HG02571 (cell line): ENCODE results near the gene XK.
A peak's percentile ranks its signal among the peaks of the same experiment; 100 is the strongest.

Source experiments
- ATAC-seq: cut with Tn5 transposase; IDR thresholded peaks from one replicate; pipeline ENCODE4 v1.9.1; 2021; ENCODE audit warnings: mild to moderate bottlenecking, moderate library complexity; ENCODE audit not compliant: unreplicated experiment

XK gene

GRCh38 chrX:37678574-37678973 lies 7.0 kb upstream of the XK start:
- no peak for ATAC-seq

DNA sequence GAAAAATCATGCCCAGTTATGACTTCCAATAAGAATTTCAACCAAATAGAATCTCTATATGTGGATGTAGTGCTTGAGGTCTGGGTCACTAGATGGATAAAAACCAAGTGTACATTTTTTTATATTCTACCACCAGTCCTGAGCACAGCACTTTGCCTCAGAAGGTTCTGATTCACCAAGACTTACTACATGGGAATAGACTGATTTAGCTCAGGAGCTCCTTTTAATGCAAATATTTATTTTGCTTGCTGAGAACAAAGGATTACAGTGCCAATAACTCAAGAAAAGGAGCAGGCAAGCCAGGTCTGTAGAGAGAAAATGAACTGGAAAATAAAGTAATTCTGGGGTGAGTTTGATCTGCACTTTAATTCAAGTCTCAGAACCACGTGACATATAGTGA lies 6.4 kb upstream of the XK start:
- ATAC-seq = no peak

DNA sequence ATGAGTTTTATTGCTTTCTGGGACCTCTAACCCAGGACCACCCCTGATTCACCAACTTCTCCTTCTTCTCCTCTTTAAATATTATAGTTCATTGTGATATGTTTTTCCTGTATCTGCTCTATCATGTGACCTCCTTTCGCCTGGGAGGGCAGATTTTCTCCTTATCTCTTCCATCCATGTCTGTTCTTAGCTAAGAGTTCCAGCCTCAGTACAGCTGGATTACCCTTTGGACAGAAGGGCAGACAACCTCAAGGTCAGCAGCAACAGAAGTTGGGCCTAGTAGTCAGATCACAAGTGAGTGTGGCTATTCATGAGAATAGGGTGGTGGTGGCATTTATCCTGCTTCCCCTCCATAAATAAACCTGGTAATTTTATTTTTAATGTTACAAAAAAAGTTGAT lies 5.7 kb upstream of the XK start:
- no peak for ATAC-seq

- ATAC-seq = no peak
Observed at GRCh38 chrX:37684426-37684825, 1.2 kb upstream of the XK start.

DNA sequence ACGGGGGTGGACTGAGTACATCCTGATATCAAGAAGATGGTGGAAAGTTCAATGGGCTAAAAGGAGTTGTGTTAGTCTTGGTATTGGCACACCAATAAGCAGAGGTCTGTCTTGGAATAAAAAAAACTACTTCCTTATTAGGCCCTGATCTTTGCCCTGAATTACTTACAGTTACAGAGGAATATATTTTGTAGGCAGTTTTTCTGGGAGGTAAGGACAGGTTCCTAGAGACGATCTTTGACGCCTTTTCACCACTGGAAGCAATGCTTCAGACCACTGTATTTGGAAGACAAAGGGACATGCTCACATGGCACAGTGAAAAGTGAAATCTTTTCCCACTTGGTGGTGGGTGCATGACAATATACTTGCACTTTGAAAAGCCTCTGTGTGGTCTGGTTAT lies 618 bp upstream of the XK start:
- no peak for ATAC-seq

GRCh38 chrX:37686369-37686995 lies 891 bp downstream of the XK start:
- no peak for ATAC-seq

DNA sequence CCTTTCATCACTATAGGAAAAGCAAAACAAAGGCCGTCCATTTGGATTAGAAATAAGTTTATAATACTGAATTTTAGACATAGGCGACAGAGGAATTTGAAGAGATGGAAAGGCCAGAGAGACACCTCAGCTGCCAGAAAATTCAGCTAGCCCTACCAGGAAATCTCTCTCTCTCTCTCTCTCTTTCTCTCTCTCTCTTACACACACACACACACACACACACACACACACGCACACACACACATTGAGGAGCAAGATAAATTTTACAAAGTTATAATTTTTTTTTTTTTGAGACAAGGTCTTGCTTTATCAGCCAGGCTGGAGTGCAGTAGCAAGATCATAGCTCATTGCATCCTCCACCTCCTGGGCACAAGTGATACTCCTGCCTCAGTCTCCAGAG lies 1.4 kb downstream of the XK start:
- ATAC-seq = no peak

GRCh38 chrX:37690119-37690518 lies 4.5 kb downstream of the XK start:
- no peak for ATAC-seq

- ATAC-seq = no peak
Observed at GRCh38 chrX:37692918-37693317, 7.3 kb downstream of the XK start.

DNA sequence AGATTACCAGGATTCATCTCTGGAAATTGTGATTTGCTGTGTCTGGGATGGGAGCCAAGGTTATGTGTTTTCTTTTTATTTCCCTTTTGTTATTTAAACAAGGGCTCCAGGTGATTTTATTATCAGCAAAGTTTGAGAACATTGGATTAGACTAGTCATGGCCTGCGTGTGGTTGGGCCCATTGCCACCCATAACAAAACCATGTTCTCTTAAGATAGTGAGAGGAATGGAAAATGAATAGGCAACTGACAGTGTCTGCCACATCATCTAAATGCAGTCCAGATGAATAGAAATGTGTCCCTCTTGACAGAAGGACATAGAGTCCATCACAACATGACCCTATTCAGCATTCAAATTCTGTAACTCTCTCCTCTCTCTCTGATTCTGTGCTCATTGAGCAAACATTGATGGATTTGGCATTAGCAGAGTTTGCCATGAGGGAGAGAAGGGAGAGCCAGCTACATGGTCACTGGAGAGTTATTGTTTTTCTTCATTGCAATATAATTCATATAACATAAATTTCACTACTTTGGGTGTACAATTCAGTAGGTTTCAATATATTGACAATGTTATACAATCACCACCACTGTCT lies 11.7 kb downstream of the XK start:
- no peak for ATAC-seq

GRCh38 chrX:37701588-37701987 lies 16.0 kb downstream of the XK start:
- ATAC-seq = no peak

- ATAC-seq = no peak
Observed at GRCh38 chrX:37711991-37712390, 26.4 kb downstream of the XK start.

GRCh38 chrX:37712458-37712857 lies 26.9 kb downstream of the XK start:
- ATAC-seq = no peak

GRCh38 chrX:37714479-37714878 lies 28.9 kb downstream of the XK start:
- ATAC-seq = no peak

GRCh38 chrX:37716602-37717001 lies 31.0 kb downstream of the XK start:
- ATAC-seq = no peak

DNA sequence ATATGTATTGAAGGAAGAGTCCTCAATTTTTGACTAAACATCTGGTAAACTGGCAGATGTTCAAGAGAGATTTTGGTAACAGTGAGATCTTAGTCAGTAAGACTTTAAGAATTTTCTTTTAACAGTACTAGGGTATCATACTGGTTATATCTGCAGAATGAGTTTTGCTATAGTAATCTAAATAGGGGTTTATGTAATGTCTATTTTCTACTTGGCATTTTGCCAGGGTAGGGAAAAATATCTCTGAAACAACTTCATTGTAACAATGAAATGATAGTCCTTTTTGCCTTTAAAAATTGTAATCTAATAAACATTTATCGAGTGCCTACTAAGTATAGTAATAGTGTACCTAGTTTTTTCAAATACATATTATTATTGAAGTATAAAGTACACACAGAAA lies 32.1 kb downstream of the XK start:
- no peak for ATAC-seq

DNA sequence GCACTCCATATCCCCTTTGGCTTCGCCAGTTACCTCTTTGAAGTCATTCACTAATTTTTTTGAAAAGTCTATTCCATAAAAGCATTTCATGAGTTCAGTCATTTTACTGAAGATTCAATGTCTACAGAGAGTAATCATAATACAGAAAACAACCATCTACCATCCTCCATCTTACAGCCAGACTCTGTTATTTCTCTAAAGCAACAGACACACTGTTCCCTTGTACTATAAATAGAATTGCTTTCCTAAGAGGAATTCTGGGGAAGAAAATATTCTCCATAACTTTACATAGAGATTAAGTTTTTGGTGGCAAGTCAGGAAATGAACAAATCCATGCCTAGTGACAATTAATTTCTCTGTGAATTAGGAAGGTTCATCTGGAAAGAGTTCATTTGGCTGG lies 37.0 kb downstream of the XK start:
- no peak for ATAC-seq

GRCh38 chrX:37726346-37726745 lies 40.8 kb downstream of the XK start:
- ATAC-seq = no peak

DNA sequence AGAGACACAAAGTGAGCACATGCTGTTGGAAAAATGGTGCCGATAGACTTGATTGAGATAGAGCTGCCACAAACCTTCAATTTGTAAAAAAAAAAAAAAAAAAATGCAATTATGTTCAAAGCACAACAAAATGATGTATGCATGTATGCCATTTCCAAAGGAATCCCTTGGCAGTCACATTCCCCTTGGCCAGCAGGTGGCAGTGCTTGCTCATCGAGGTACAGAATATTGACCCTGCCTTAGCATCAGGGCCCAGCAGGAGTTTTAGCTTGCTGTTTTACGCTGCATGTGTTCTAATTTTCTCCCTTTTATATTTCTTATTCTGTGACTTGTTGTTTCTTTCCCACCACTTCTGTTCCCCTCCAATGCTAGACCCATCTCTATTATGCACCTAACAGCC lies 59.8 kb downstream of the XK start:
- ATAC-seq = peak; percentile 45

GRCh38 chrX:37745835-37746217 lies 60.2 kb downstream of the XK start:
- peak; percentile 37 for ATAC-seq

GRCh38 chrX:37746218-37746941 lies 60.8 kb downstream of the XK start:
- ATAC-seq = peak; percentile 90

GRCh38 chrX:37746951-37747350 lies 61.4 kb downstream of the XK start:
- no peak for ATAC-seq

GRCh38 chrX:37752281-37752680 lies 66.7 kb downstream of the XK start:
- no peak for ATAC-seq
